ENCODE measurements around the gene CD70. TPM values are rescaled to one million over a fixed set of nuclear protein-coding genes. Genes with fewer than 3 reads are reported as not detected.
"Not testable (repeated sequence)": the region's sequence is repeated elsewhere in the genome, so short reads cannot be mapped to it uniquely, and the experiment has no call there.

The CD70 gene
- total RNA-seq, 1 experiment from 2014 or later, result 1.2 TPM

DNA sequence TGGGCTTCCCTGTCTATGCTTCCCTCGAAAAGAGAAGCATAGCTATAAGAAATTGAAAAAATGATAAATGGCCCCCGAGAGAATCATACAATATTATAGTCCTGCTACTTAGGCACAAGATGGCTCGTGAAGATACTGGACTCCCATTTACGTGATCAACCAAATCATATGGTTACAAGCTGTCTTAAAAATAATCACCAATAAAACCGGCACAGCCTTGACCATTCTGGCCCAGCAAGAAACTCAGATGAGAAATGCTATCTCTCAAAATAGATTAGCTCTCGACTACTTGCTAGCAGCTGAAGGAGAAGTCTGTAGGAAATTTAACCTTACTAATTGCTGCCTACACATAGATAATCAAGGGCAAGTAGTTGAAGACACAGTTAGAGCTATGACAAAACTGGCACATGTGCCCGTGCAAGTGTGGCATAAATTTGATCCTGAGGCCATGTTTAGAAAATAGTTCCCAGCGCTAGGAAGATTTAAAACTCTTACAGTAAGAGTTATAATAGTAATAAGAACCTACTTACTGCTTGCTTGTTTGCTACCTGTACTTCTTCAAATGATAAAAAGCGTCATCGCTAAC, 10.1 kb upstream of the CD70 start:
- WGBS (ENCODE audit: extremely low coverage, insufficient read length, low lambda C conversion rate), result no CpG with 5 or more reads among the region's 10 CpGs
- H3K9me3 ChIP-seq (ENCODE audit: control insufficient read depth, low read depth, low read length); H3K4me2 ChIP-seq (ENCODE audit: insufficient read depth, insufficient read length, low read length): not testable (repeated sequence)

More for the DNA sequence above, 10.1 kb upstream of the CD70 start:
- not testable (repeated sequence) for H3K4me1 Mint-ChIP-seq; H3K4ac ChIP-seq (ENCODE audit: low read depth, low read length); H3K56ac ChIP-seq (ENCODE audit: insufficient read length, low read depth, low read length); H2BK20ac ChIP-seq (ENCODE audit: low read depth, low read length, poor library complexity, severe bottlenecking); H3K79me1 ChIP-seq (ENCODE audit: insufficient read depth, low read depth, low read length, poor library complexity, severe bottlenecking); H3K23me2 ChIP-seq (ENCODE audit: insufficient read length, low read depth, low read length, poor library complexity, severe bottlenecking); H3K79me2 ChIP-seq (ENCODE audit: insufficient read depth, low read length); H3K4me3 Mint-ChIP-seq; H3K27me3 ChIP-seq (ENCODE audit: insufficient read depth, low read length); H3K18ac ChIP-seq (ENCODE audit: insufficient read length, low read depth, low read length); H2BK12ac ChIP-seq (ENCODE audit: insufficient read length, low read depth, low read length); H3T11ph ChIP-seq (ENCODE audit: low read length); H4K8ac ChIP-seq (replicated peaks; ENCODE audit: insufficient read length, low read depth, low read length); H4K20me1 ChIP-seq (ENCODE audit: control insufficient read depth, insufficient read depth, insufficient read length); H3K4me1 ChIP-seq (ENCODE audit: insufficient read depth, low read length); H3K36me3 Mint-ChIP-seq (ENCODE audit: insufficient read depth in 1 of 3, low read depth in 3 of 3); H2BK15ac ChIP-seq (ENCODE audit: low read depth, low read length); H3K23ac ChIP-seq (ENCODE audit: insufficient read length, low read depth, low read length); H3K27ac ChIP-seq (ENCODE audit: insufficient read length, low read depth, low read length); H2AK5ac ChIP-seq (ENCODE audit: insufficient read length, low read length); DNase-seq; H3K14ac ChIP-seq (ENCODE audit: insufficient read depth, low read length); H4K5ac ChIP-seq (ENCODE audit: insufficient read length, low read depth, low read length); H2BK5ac ChIP-seq (ENCODE audit: insufficient read length, low read length); H3K27ac Mint-ChIP-seq; H2AFZ ChIP-seq (ENCODE audit: low read length); H2BK120ac ChIP-seq (ENCODE audit: low read depth, low read length, poor library complexity, severe bottlenecking); H4K91ac ChIP-seq (ENCODE audit: insufficient read length, low read depth, low read length); H3K9ac ChIP-seq (ENCODE audit: extremely low read depth, insufficient read length, low read length)
- Mint-ChIP-seq H3K27me3 (ENCODE audit: low read depth) (peaks cover 45% of the 10 kb centered on the region), H3K9me3 (peaks cover 12 to 75% of the 10 kb centered on the region in 2 experiments)
